ENCODE measurements around the gene TTLL11.
A peak's percentile ranks its signal among the peaks of the same experiment; 100 is the strongest.

The TTLL11 gene

GRCh38 chr9:121842612-121842978 lies 250.5 kb downstream of the TTLL11 start:
- CTCF ChIA-PET = interaction anchor here (1.2 kb wide), 1 partner anchor 9 kb away, joined by 3 read pairs; no protein-coding TSS in a partner anchor
- Histone ChIP-seq H3K27ac (ENCODE audit: insufficient read depth in 1 of 2, low read depth in 1 of 2, low read length in 2 of 2, poor library complexity in 1 of 2, severe bottlenecking in 2 of 2) (no peak overlapping the region), H3K4me3 (ENCODE audit: control insufficient read depth in 1 of 7, extremely low read depth in 1 of 7, insufficient read depth in 4 of 7, low read depth in 2 of 7, low read length in 6 of 7) (no peak overlapping the region), H3K27me3 (replicated peaks in 2 of 5; ENCODE audit: control insufficient read depth in 4 of 5, insufficient read depth in 5 of 5, low read length in 4 of 5) (peaks cover 0 to 3% (median 0%) of the 10 kb centered on the region in 5 experiments), H3K9me3 (ENCODE audit: control extremely low read depth in 1 of 5, control insufficient read depth in 4 of 5, insufficient read depth in 2 of 5, low read depth in 1 of 5, low read length in 4 of 5) (peaks cover 0 to 4% (median 0%) of the 10 kb centered on the region in 5 experiments), H3K4me1 (ENCODE audit: control extremely low read depth in 1 of 4, control insufficient read depth in 4 of 4, insufficient read depth in 4 of 4, low read length in 3 of 4) (no peaks in the 10 kb centered on the region), H3K36me3 (ENCODE audit: control insufficient read depth in 4 of 4, insufficient read depth in 4 of 4, low read length in 3 of 4) (no peaks in the 10 kb centered on the region)
- WGBS (ENCODE audit: insufficient coverage) = 93% methylated on average over 2 of the region's 2 CpGs
- POLR2A ChIA-PET = no interaction called here
- no peak for DNase-seq

DNA sequence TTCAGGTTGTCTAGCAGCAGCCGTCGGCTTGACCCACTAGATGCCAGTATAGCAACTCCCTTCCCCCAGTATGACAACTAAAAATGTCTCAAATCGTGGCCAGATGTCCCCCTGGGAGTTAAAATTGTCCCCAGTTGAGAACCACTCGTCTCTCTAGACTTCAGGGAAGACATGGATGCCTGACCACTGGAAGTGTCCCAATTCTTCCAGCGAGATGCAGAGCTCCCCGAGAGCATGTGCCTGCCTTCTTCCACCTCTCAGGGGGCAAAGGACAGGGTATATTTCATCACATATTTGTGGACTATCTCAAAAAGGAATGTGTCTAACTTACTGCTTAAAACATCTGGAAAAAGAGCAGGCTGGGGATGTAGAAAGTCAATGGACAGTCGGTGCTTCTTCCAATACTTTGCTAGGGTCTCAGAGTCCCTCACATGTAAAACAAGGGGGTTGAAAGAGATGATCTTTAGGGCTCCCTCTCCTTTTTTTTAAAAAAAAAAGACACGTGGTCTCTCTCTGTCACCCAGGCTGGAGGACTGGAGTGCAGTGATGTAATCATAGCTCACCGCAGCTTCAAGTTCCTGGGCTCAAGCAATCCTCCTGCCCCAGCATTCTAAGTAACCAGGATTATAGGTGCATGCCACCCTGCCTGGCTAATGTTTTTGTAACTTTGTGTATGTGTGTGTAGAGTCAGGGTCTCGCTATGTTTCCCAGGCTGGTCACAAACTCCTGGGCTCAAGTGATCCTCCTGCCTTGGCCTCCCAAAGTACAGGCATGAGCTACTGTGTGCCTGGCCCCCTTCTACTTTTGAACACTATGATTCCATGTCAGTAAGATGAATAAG lies 251.1 kb downstream of the TTLL11 start:
- 100% methylated on average over 6 of the region's 10 CpGs for WGBS (ENCODE audit: insufficient coverage)
- ChIA-PET POLR2A (no interaction called here), CTCF (interaction anchor here (1.5 kb wide), 1 partner anchor 10 kb away, joined by 5 read pairs; no protein-coding TSS in a partner anchor)
- Histone ChIP-seq H3K4me3 (ENCODE audit: control insufficient read depth in 1 of 7, extremely low read depth in 1 of 7, insufficient read depth in 4 of 7, low read depth in 2 of 7, low read length in 6 of 7) (no peak overlapping the region), H3K4me1 (ENCODE audit: control extremely low read depth in 1 of 4, control insufficient read depth in 4 of 4, insufficient read depth in 4 of 4, low read length in 3 of 4) (no peaks in the 10 kb centered on the region), H3K27ac (ENCODE audit: insufficient read depth in 1 of 2, low read depth in 1 of 2, low read length in 2 of 2, poor library complexity in 1 of 2, severe bottlenecking in 2 of 2) (no peak overlapping the region), H3K36me3 (ENCODE audit: control insufficient read depth in 4 of 4, insufficient read depth in 4 of 4, low read length in 3 of 4) (no peaks in the 10 kb centered on the region), H3K9me3 (ENCODE audit: control extremely low read depth in 1 of 5, control insufficient read depth in 4 of 5, insufficient read depth in 2 of 5, low read depth in 1 of 5, low read length in 4 of 5) (peaks cover 0 to 4% (median 0%) of the 10 kb centered on the region in 5 experiments), H3K27me3 (replicated peaks in 2 of 5; ENCODE audit: control insufficient read depth in 4 of 5, insufficient read depth in 5 of 5, low read length in 4 of 5) (peaks cover 0 to 4% (median 0%) of the 10 kb centered on the region in 5 experiments)
- no peak for DNase-seq

DNA sequence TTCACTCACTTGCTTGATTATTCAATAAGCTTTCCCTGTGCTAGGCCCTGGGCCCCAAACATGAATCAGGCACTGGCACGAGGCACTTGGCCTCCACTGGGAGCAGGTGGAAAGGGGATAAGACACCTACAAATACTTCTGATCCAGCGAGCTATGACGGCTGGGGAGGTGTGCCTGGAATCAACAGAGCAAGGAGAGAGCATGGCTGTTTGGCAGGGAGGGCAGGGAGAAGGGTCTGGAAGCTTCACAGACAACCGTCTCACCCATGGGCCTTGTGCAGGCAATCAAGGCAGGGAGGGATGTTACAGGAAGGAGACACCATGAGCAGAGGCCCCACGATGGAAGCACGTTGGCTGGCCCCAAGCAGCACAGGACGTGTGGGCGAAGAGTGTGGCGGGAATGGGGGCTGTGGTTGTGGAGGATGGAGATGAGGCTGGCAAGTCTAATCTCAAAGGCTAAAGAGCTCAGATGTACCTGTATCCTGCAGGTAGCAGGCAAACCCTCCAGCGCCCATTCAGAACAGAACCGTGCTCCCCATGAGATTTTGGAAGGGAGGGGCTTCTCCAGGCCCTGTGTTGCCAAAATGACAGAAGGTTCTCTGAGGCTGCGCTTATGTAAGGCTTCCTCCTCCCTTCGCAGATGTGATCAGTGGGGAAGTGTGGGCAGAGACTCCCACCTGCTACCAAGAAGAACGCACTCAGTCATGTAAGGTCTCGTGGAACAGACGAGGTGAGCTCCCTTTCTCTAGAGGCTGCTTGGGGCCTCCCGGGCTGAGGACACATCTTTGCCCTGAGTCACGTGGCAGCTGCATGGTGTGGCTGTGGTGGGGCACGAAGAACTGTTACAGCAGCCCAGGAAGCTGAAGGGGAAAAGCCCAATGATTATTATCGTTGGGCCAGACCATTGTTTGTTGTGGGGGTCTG lies 252.0 kb downstream of the TTLL11 start:
- H3K27ac ChIP-seq (ENCODE audit: insufficient read depth in 1 of 2, low read depth in 1 of 2, low read length in 2 of 2, poor library complexity in 1 of 2, severe bottlenecking in 2 of 2) = no peak overlapping the region
- no peak overlapping the region for H3K4me3 ChIP-seq (ENCODE audit: control insufficient read depth in 1 of 7, extremely low read depth in 1 of 7, insufficient read depth in 4 of 7, low read depth in 2 of 7, low read length in 6 of 7)
- ChIA-PET CTCF (interaction anchor here (1.5 kb wide), 1 partner anchor 11 kb away, joined by 5 read pairs; no protein-coding TSS in a partner anchor), POLR2A (no interaction called here)
- no peaks in the 10 kb centered on the region for H3K4me1 ChIP-seq (ENCODE audit: control extremely low read depth in 1 of 4, control insufficient read depth in 4 of 4, insufficient read depth in 4 of 4, low read length in 3 of 4)
- no peaks in the 10 kb centered on the region for H3K36me3 ChIP-seq (ENCODE audit: control insufficient read depth in 4 of 4, insufficient read depth in 4 of 4, low read length in 3 of 4)
- peaks cover 0 to 4% (median 0%) of the 10 kb centered on the region in 5 experiments for H3K9me3 ChIP-seq (ENCODE audit: control extremely low read depth in 1 of 5, control insufficient read depth in 4 of 5, insufficient read depth in 2 of 5, low read depth in 1 of 5, low read length in 4 of 5)
- H3K27me3 ChIP-seq (replicated peaks in 2 of 5; ENCODE audit: control insufficient read depth in 4 of 5, insufficient read depth in 5 of 5, low read length in 4 of 5) = peaks cover 0 to 4% (median 0%) of the 10 kb centered on the region in 5 experiments
- WGBS (ENCODE audit: insufficient coverage) = 89% methylated on average over 17 of the region's 20 CpGs
- peak in 1 of 3 donors; percentile 17 for DNase-seq

DNA sequence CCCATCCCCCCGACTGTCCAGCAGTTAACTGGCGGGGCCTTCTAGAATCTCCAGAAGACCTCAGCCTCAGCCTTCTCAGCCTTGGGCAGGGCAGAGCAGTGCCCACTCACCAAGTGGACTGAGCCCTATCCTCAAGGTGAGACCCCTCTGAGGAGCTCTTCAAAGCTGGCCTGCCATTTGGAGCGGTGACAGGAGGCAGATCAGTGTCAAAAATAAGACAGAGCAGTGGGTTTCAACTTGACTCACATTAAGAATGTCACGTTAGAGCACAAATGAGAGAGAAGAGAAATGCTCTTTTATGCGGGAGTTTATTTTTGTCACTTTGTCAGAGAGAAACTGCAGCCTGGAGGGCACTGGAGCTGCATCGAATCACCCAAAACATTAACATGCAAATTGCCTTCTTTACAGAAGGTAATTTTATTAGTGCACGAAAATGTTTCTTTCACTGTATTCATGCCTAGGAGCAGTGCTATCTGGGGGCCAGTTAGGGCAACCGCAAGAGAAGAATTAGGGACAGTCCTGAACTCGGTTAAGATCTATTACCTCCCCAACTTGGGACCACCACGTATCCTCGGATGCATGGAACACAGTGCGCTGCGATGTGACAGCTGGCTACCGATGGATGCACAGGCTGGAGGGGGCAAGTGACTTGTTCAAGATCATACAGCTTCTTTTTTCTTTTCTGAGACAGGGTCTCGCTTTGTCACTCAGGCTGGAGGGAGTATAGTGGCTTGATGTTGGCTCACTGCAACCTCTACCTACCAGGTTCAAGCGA lies 253.2 kb downstream of the TTLL11 start:
- ChIA-PET CTCF (no interaction called here), POLR2A (no interaction called here)
- no peaks in the 10 kb centered on the region for H3K4me1 ChIP-seq (ENCODE audit: control extremely low read depth in 1 of 4, control insufficient read depth in 4 of 4, insufficient read depth in 4 of 4, low read length in 3 of 4)
- H3K4me3 ChIP-seq (ENCODE audit: control insufficient read depth in 1 of 7, extremely low read depth in 1 of 7, insufficient read depth in 4 of 7, low read depth in 2 of 7, low read length in 6 of 7) = no peak overlapping the region
- no peak for DNase-seq
- WGBS (ENCODE audit: insufficient coverage) = 91% methylated on average over 12 of the region's 16 CpGs
- peaks cover 0 to 4% (median 0%) of the 10 kb centered on the region in 5 experiments for H3K9me3 ChIP-seq (ENCODE audit: control extremely low read depth in 1 of 5, control insufficient read depth in 4 of 5, insufficient read depth in 2 of 5, low read depth in 1 of 5, low read length in 4 of 5)
- H3K36me3 ChIP-seq (ENCODE audit: control insufficient read depth in 4 of 4, insufficient read depth in 4 of 4, low read length in 3 of 4) = no peaks in the 10 kb centered on the region
- H3K27ac ChIP-seq (ENCODE audit: insufficient read depth in 1 of 2, low read depth in 1 of 2, low read length in 2 of 2, poor library complexity in 1 of 2, severe bottlenecking in 2 of 2) = no peak overlapping the region
- peaks cover 0 to 4% (median 0%) of the 10 kb centered on the region in 5 experiments for H3K27me3 ChIP-seq (replicated peaks in 2 of 5; ENCODE audit: control insufficient read depth in 4 of 5, insufficient read depth in 5 of 5, low read length in 4 of 5)

- H3K4me1 ChIP-seq (ENCODE audit: control extremely low read depth in 1 of 4, control insufficient read depth in 4 of 4, insufficient read depth in 4 of 4, low read length in 3 of 4) = no peaks in the 10 kb centered on the region
- H3K27ac ChIP-seq (ENCODE audit: insufficient read depth in 1 of 2, low read depth in 1 of 2, low read length in 2 of 2, poor library complexity in 1 of 2, severe bottlenecking in 2 of 2) = no peak overlapping the region
- no peaks in the 10 kb centered on the region for H3K36me3 ChIP-seq (ENCODE audit: control insufficient read depth in 4 of 4, insufficient read depth in 4 of 4, low read length in 3 of 4)
- H3K27me3 ChIP-seq (replicated peaks in 2 of 5; ENCODE audit: control insufficient read depth in 4 of 5, insufficient read depth in 5 of 5, low read length in 4 of 5) = peaks cover 0 to 4% (median 0%) of the 10 kb centered on the region in 5 experiments
- WGBS (ENCODE audit: insufficient coverage) = 98% methylated on average over 21 of the region's 23 CpGs
- DNase-seq = no peak
- ChIA-PET CTCF (no interaction called here), POLR2A (interaction anchor here (0.5 kb wide), 1 partner anchor 104 kb away, joined by 3 read pairs; no protein-coding TSS in a partner anchor)
- no peak overlapping the region for H3K4me3 ChIP-seq (ENCODE audit: control insufficient read depth in 1 of 7, extremely low read depth in 1 of 7, insufficient read depth in 4 of 7, low read depth in 2 of 7, low read length in 6 of 7)
- no peaks in the 10 kb centered on the region for H3K9me3 ChIP-seq (ENCODE audit: control extremely low read depth in 1 of 5, control insufficient read depth in 4 of 5, insufficient read depth in 2 of 5, low read depth in 1 of 5, low read length in 4 of 5)
These were observed 254.1 kb downstream of the TTLL11 start for GRCh38 chr9:121838746-121839669.

All from common myeloid progenitor, CD34-positive (primary cell).